Measurements from ENCODE around the gene OPTC. TPM values are rescaled to one million over a fixed set of nuclear protein-coding genes. Genes with fewer than 3 reads are reported as not detected.

Gene OPTC
- total RNA-seq, 3 donors from 2014 or later (not counting 1 experiment from before 2014, with no cell fraction given): not detected

DNA sequence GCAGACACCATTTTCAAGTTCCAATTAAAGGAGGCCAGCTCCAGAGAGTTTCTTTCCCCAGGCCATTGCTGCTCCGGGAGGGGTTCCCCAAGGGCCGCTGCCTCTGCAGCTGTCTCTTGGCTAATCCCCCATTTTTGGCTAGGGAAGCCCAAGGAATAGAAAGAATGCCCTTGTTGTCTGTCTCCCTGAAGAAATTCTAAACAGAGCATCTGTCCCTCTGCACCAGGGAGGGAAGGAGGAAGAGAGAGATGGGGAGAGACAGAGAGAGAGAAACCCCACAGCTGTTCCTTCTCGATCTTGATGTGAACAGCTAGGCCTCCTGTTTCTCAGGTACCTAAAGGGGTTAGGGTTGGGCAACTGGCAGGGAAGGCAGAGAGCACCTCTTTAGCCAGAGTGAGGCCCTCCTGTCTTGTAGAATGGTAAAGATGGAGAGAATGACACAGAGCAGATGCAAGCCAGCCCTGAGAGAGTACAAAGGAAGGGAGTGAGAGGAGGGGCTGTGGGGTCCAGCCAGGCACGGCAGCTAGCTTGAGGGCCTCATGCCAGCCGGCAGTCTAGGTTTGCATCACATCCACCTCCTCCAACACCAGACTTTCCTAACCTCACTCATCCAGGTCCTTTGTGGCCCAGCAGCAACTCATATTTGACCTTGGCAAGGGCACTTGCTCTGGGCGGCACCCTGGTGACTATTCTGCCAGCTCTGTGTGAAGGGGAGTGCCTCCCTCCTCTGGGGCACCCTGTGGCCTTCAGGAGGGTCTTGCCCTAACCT lies 13.1 kb downstream of the OPTC start:
- Histone ChIP-seq H3K27me3 (ENCODE audit: control insufficient read depth, insufficient read depth, low read length) (no peaks in the 10 kb centered on the region), H3K4me1 (ENCODE audit: control insufficient read depth, insufficient read depth, low read length) (peaks cover 3% of the 10 kb centered on the region), H3K9me3 (ENCODE audit: control insufficient read depth, insufficient read depth, low read length) (no peaks in the 10 kb centered on the region), H3K27ac (ENCODE audit: low read length) (no peak overlapping the region), H3K4me3 (ENCODE audit: low read length) (no peak overlapping the region), H3K36me3 (ENCODE audit: control insufficient read depth, insufficient read depth, low read length) (no peaks in the 10 kb centered on the region)
- Mint-ChIP-seq H3K4me3 (no peak overlapping the region), H3K9me3 (no peaks in the 10 kb centered on the region), H3K36me3 (no peaks in the 10 kb centered on the region), H3K27ac (no peak overlapping the region), H3K27me3 (ENCODE audit: low read depth in 2 of 2) (peaks cover 0 to 7% of the 10 kb centered on the region in 2 donors), H3K4me1 (peaks cover 0 to 4% of the 10 kb centered on the region in 2 donors)
- TF ChIP-seq, protein P1, sequence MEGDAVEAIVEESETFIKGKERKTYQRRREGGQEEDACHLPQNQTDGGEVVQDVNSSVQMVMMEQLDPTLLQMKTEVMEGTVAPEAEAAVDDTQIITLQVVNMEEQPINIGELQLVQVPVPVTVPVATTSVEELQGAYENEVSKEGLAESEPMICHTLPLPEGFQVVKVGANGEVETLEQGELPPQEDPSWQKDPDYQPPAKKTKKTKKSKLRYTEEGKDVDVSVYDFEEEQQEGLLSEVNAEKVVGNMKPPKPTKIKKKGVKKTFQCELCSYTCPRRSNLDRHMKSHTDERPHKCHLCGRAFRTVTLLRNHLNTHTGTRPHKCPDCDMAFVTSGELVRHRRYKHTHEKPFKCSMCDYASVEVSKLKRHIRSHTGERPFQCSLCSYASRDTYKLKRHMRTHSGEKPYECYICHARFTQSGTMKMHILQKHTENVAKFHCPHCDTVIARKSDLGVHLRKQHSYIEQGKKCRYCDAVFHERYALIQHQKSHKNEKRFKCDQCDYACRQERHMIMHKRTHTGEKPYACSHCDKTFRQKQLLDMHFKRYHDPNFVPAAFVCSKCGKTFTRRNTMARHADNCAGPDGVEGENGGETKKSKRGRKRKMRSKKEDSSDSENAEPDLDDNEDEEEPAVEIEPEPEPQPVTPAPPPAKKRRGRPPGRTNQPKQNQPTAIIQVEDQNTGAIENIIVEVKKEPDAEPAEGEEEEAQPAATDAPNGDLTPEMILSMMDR (IDR thresholded peaks at IDR 0.05): no peak
- WGBS (ENCODE audit: insufficient coverage): 89% methylated on average over 6 of the region's 6 CpGs
- ATAC-seq: no peak
- no peak for DNase-seq
- intact Hi-C loops (cut with micrococcal nuclease): no loop called here

GRCh38 chr1:203507759-203508158 lies 13.8 kb downstream of the OPTC start:
- no CpG with 5 or more reads among the region's 1 CpG for WGBS (ENCODE audit: insufficient coverage)
- Mint-ChIP-seq H3K27ac (no peak overlapping the region), H3K4me3 (no peak overlapping the region), H3K27me3 (ENCODE audit: low read depth in 2 of 2) (peaks cover 0 to 10% of the 10 kb centered on the region in 2 donors), H3K36me3 (no peaks in the 10 kb centered on the region), H3K4me1 (peaks cover 0 to 4% of the 10 kb centered on the region in 2 donors), H3K9me3 (no peaks in the 10 kb centered on the region)
- ATAC-seq: no peak
- H3K36me3 ChIP-seq (ENCODE audit: control insufficient read depth, insufficient read depth, low read length): no peaks in the 10 kb centered on the region
- TF ChIP-seq, protein P1 (IDR thresholded peaks at IDR 0.05): no peak
- intact Hi-C loops (cut with micrococcal nuclease): no loop called here
- no peaks in the 10 kb centered on the region for H3K27me3 ChIP-seq (ENCODE audit: control insufficient read depth, insufficient read depth, low read length)
- no peak overlapping the region for H3K4me3 ChIP-seq (ENCODE audit: low read length)
- H3K27ac ChIP-seq (ENCODE audit: low read length): no peak overlapping the region
- H3K4me1 ChIP-seq (ENCODE audit: control insufficient read depth, insufficient read depth, low read length): peaks cover 3% of the 10 kb centered on the region
- H3K9me3 ChIP-seq (ENCODE audit: control insufficient read depth, insufficient read depth, low read length): no peaks in the 10 kb centered on the region
- no peak for DNase-seq

- TF ChIP-seq, protein P1 (IDR thresholded peaks at IDR 0.05): no peak
- H3K4me1 ChIP-seq (ENCODE audit: control insufficient read depth, insufficient read depth, low read length): peaks cover 6% of the 10 kb centered on the region
- Mint-ChIP-seq H3K9me3 (no peaks in the 10 kb centered on the region), H3K4me1 (peaks cover 0 to 4% of the 10 kb centered on the region in 2 donors), H3K36me3 (no peaks in the 10 kb centered on the region), H3K27me3 (ENCODE audit: low read depth in 2 of 2) (peaks cover 0 to 6% of the 10 kb centered on the region in 2 donors), H3K4me3 (no peak overlapping the region), H3K27ac (no peak overlapping the region)
- DNase-seq (no peak), ATAC-seq (no peak)
- H3K4me3 ChIP-seq (ENCODE audit: low read length): no peak overlapping the region
- no peaks in the 10 kb centered on the region for H3K9me3 ChIP-seq (ENCODE audit: control insufficient read depth, insufficient read depth, low read length)
- intact Hi-C loops (cut with micrococcal nuclease): no loop called here
- H3K27me3 ChIP-seq (ENCODE audit: control insufficient read depth, insufficient read depth, low read length): no peaks in the 10 kb centered on the region
- no peaks in the 10 kb centered on the region for H3K36me3 ChIP-seq (ENCODE audit: control insufficient read depth, insufficient read depth, low read length)
- H3K27ac ChIP-seq (ENCODE audit: low read length): no peak overlapping the region
- 87% methylated on average over 10 of the region's 10 CpGs for WGBS (ENCODE audit: insufficient coverage)
Observed at GRCh38 chr1:203508463-203509073, 14.6 kb downstream of the OPTC start.
